DND-41 (cell line): ENCODE results near the gene ADGRG6.

Experiments used
- ATAC-seq: fragments of 200-7000 bp; cut with Tn5 transposase; 3 replicates; pipeline ENCODE4 v1.9.1; 2021; ENCODE audit warnings: low read depth; ENCODE audit not compliant: insufficient read depth
- DNase-seq: peaks from one replicate; pipeline ENCODE4 v3.0.0-alpha.2; 2020
- H2AFZ ChIP-seq: 2 replicates; pipeline ENCODE4 v1.6.0; 2012; ENCODE audit warnings: low read depth, low read length
- H3K27ac ChIP-seq: 2 replicates; pipeline ENCODE4 v1.5.1; 2012; ENCODE audit warnings: low read length, inconsistent platforms
- H3K27me3 ChIP-seq: fragments of 200-600 bp; sonication (generic); 2 replicates; pipeline ENCODE4 v1.6.0; 2012; ENCODE audit warnings: low read length, mild to moderate bottlenecking, inconsistent platforms; ENCODE audit not compliant: insufficient read depth, poor library complexity
- H3K36me3 ChIP-seq: 2 replicates; pipeline ENCODE4 v1.5.1; 2012; ENCODE audit warnings: low read length, inconsistent platforms; ENCODE audit not compliant: insufficient read depth
- H3K4me1 ChIP-seq: 2 replicates; pipeline ENCODE4 v1.5.1; 2012; ENCODE audit warnings: mild to moderate bottlenecking, low read length; ENCODE audit not compliant: insufficient read depth
- H3K4me2 ChIP-seq: 2 replicates; pipeline ENCODE4 v1.6.0; 2012; ENCODE audit warnings: mild to moderate bottlenecking, moderate library complexity, low read length, inconsistent platforms; ENCODE audit not compliant: insufficient read depth
- H3K4me3 ChIP-seq, 2 experiments: fragments of 200-600 bp in 1 of 2; shearing (Covaris generic) in 1 of 2; 2 replicates each; pipeline ENCODE4 v1.5.1; 2012 to 2016; ENCODE audit warnings: inconsistent platforms in 2 of 2, low read length in 2 of 2, mild to moderate bottlenecking in 2 of 2, low read depth in 1 of 2, moderate library complexity in 1 of 2
- H3K79me2 ChIP-seq: 2 replicates; pipeline ENCODE4 v1.6.0; 2012; ENCODE audit warnings: low read length, inconsistent platforms; ENCODE audit not compliant: insufficient read depth
- H3K9ac ChIP-seq: 2 replicates; pipeline ENCODE4 v1.6.0; 2012; ENCODE audit warnings: low read depth, mild to moderate bottlenecking, inconsistent platforms, low read length, moderate library complexity
- H3K9me3 ChIP-seq: 2 replicates; pipeline ENCODE4 v1.5.1; 2012; ENCODE audit warnings: low read length, moderate library complexity, mild to moderate bottlenecking, inconsistent platforms; ENCODE audit not compliant: insufficient read depth, severe bottlenecking
- H4K20me1 ChIP-seq: 2 replicates; pipeline ENCODE4 v1.6.0; 2012; ENCODE audit warnings: low read length; ENCODE audit not compliant: insufficient read depth
- CTCF ChIP-seq: IDR thresholded peaks from 2 replicates; pipeline ENCODE4 v1.5.1; 2012; ENCODE audit warnings: borderline replicate concordance, low read length, moderate library complexity, mild to moderate bottlenecking; ENCODE audit not compliant: poor library complexity, severe bottlenecking; ENCODE audit errors: extremely low read depth
- EZH2 ChIP-seq: IDR thresholded peaks from 3 replicates; pipeline ENCODE4 v1.6.1; 2012; ENCODE audit warnings: borderline replicate concordance, low read depth, mild to moderate bottlenecking, moderate library complexity, low read length, inconsistent platforms; ENCODE audit not compliant: severe bottlenecking

ADGRG6 gene

GRCh38 chr6:142258305-142258704, 43.5 kb upstream of the ADGRG6 start:
- Histone ChIP-seq H3K4me1 (no peaks in the 10 kb centered on the region), H2AFZ (no peak overlapping the region), H3K4me2 (no peak overlapping the region), H3K4me3 (no peak overlapping the region), H3K27ac (no peak overlapping the region), H4K20me1 (no peaks in the 10 kb centered on the region), H3K9ac (no peak overlapping the region), H3K36me3 (no peaks in the 10 kb centered on the region), H3K9me3 (no peaks in the 10 kb centered on the region), H3K27me3 (peaks cover 3% of the 10 kb centered on the region), H3K79me2 (no peaks in the 10 kb centered on the region)
- TF ChIP-seq CTCF (no peak), EZH2 (no peak)
- no peak for ATAC-seq
- no peak for DNase-seq

DNA sequence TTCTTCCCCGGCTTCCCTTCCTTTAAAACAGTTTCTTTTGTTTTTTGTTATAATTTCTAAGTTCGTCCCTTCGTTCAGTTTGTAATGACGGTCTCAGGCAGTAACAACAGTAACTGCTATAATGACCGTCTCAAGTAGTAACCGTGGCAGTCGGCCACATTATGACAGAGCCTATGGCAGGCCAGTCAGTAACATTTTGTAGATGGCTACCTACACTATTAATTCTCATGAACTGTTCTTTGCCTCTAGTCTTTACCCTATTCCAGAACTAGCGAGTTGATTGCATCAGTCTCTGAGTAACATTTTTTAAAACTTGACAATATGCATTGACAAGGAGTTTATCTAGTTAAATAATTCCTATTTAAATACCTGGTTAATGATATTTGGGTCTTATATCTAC, 43.0 kb upstream of the ADGRG6 start:
- no peak overlapping the region for H3K4me2 ChIP-seq
- no peak for ATAC-seq
- DNase-seq: no peak
- H3K9me3 ChIP-seq: no peaks in the 10 kb centered on the region
- H4K20me1 ChIP-seq: no peaks in the 10 kb centered on the region
- H3K36me3 ChIP-seq: no peaks in the 10 kb centered on the region
- H2AFZ ChIP-seq: no peak overlapping the region
- no peaks in the 10 kb centered on the region for H3K4me1 ChIP-seq
- TF ChIP-seq EZH2: no peak
- TF ChIP-seq CTCF: no peak
- H3K79me2 ChIP-seq: no peaks in the 10 kb centered on the region
- H3K27me3 ChIP-seq: peaks cover 3% of the 10 kb centered on the region
- H3K4me3 ChIP-seq: no peak overlapping the region
- H3K27ac ChIP-seq: no peak overlapping the region
- H3K9ac ChIP-seq: no peak overlapping the region

DNA sequence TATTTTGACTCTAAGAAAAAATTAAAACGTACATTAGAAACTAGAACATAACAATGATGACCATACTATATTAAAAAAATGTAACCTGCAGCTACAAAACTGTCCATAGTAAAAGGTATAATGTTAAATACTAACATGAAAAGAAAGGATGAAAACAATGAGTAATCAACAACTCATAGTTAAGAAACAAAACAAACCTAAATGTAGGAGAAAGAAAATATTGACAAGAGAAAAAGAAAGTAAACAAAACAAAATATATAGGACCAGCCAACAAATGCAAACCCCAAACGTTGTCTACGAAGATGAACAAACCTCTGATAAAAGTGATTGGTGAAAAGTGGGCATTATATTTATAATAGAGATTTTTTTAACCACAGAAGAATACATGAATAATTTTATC, 41.1 kb upstream of the ADGRG6 start:
- H3K79me2 ChIP-seq: no peaks in the 10 kb centered on the region
- no peak overlapping the region for H3K4me2 ChIP-seq
- H2AFZ ChIP-seq: no peak overlapping the region
- ATAC-seq: no peak
- H3K4me1 ChIP-seq: no peaks in the 10 kb centered on the region
- TF ChIP-seq CTCF (no peak), EZH2 (no peak)
- peaks cover 3% of the 10 kb centered on the region for H3K27me3 ChIP-seq
- DNase-seq: no peak
- H3K36me3 ChIP-seq: no peaks in the 10 kb centered on the region
- H4K20me1 ChIP-seq: no peaks in the 10 kb centered on the region
- no peak overlapping the region for H3K27ac ChIP-seq
- no peak overlapping the region for H3K9ac ChIP-seq
- H3K4me3 ChIP-seq: no peak overlapping the region
- H3K9me3 ChIP-seq: no peaks in the 10 kb centered on the region

- Histone ChIP-seq H3K27ac (no peak overlapping the region), H3K4me1 (no peaks in the 10 kb centered on the region), H3K4me3 (no peak overlapping the region), H3K36me3 (no peaks in the 10 kb centered on the region), H3K79me2 (no peaks in the 10 kb centered on the region), H3K9me3 (no peaks in the 10 kb centered on the region), H4K20me1 (no peaks in the 10 kb centered on the region), H3K27me3 (peaks cover 3% of the 10 kb centered on the region), H3K9ac (no peak overlapping the region), H2AFZ (no peak overlapping the region), H3K4me2 (no peak overlapping the region)
- no peak for DNase-seq
- ATAC-seq: no peak
- TF ChIP-seq EZH2: no peak
- TF ChIP-seq CTCF: no peak
Measured at GRCh38 chr6:142262231-142262630, 39.6 kb upstream of the ADGRG6 start.
